SK-N-SH (cell line): ENCODE measurements around the gene TAOK3. TPM values are rescaled to one million over a fixed set of nuclear protein-coding genes. Genes with fewer than 3 reads are reported as not detected.

Experiments used
- CTCF ChIA-PET: fragments of 300-600, 350-600 bp; formaldehyde crosslinking; extraction: SDS; loops from one replicate; lab custom pipeline; 2021; lab: Yijun Ruan, JAX
- POLR2A ChIA-PET: fragments of 350-600 bp; sonication (Branson Sonifier 250); formaldehyde crosslinking; extraction: SDS; loops from one replicate; lab custom pipeline; 2020; ENCODE audit warnings: antibody characterized with exemption, inconsistent platforms; lab: Yijun Ruan, JAX
- DNase-seq: peaks from one replicate; pipeline ENCODE4 v3.0.0; 2012
- H2AFZ ChIP-seq: fragments of 200-600 bp; sonication (generic); 2 replicates; pipeline ENCODE4 v1.8.1; 2016; ENCODE audit warnings: antibody characterized with exemption, mild to moderate bottlenecking, low read depth
- H3F3A ChIP-seq: fragments of 200-600 bp; sonication (generic); replicated peaks from 2 replicates; pipeline ENCODE3; 2016; ENCODE audit warnings: antibody characterized with exemption, mild to moderate bottlenecking; ENCODE audit not compliant: insufficient read depth
- H3K27ac ChIP-seq, 2 experiments: fragments of 200-500 bp in 1 of 2; fragments of 200-600 bp in 1 of 2; sonication (Bioruptor generic) in 1 of 2; sonication (generic), shearing (Covaris generic) in 1 of 2; 2 replicates each; pipeline versions ENCODE4 v1.5.1 to v1.6.1; 2014 to 2016; ENCODE audit warnings: low read depth in 2 of 2, inconsistent platforms in 1 of 2, low read length in 1 of 2, mild to moderate bottlenecking in 1 of 2, mixed read lengths in 1 of 2
- H3K27me3 ChIP-seq: fragments of 200-600 bp; sonication (generic), shearing (Covaris generic); 2 replicates; pipeline ENCODE4 v1.6.1; 2016; ENCODE audit warnings: mixed run types; ENCODE audit not compliant: insufficient read depth
- H3K36me3 ChIP-seq, 2 experiments: fragments of 200-500 bp in 1 of 2; fragments of 200-600 bp in 1 of 2; sonication (Bioruptor generic) in 1 of 2; sonication (generic) in 1 of 2; replicated peaks in 1 of 2; 2 replicates each; pipeline versions ENCODE3 to v1.5.1; 2014 to 2016; ENCODE audit warnings: low read length in 1 of 2, mild to moderate bottlenecking in 1 of 2; ENCODE audit not compliant: insufficient read depth in 2 of 2, control insufficient read depth in 1 of 2
- H3K4me1 ChIP-seq, 2 experiments: fragments of 200-500 bp in 1 of 2; fragments of 200-600 bp in 1 of 2; sonication (Bioruptor generic) in 1 of 2; sonication (generic), shearing (Covaris generic) in 1 of 2; 2 replicates each; pipeline versions ENCODE4 v1.5.1 to v1.6.1; 2014 to 2016; ENCODE audit warnings: low read depth in 1 of 2, low read length in 1 of 2, mixed run types in 1 of 2; ENCODE audit not compliant: insufficient read depth in 2 of 2, control insufficient read depth in 1 of 2
- H3K4me2 ChIP-seq: fragments of 200-600 bp; sonication (generic), shearing (Covaris generic); 2 replicates; pipeline ENCODE4 v1.6.1; 2017; ENCODE audit warnings: mixed run types
- H3K4me3 ChIP-seq, 2 experiments: fragments of 200-500 bp in 1 of 2; fragments of 200-600 bp in 1 of 2; sonication (Bioruptor generic) in 1 of 2; sonication (generic), shearing (Covaris generic) in 1 of 2; 2 replicates each; pipeline versions ENCODE4 v1.5.1 to v1.8.1; 2014 to 2016; ENCODE audit warnings: low read depth in 2 of 2, inconsistent platforms in 1 of 2, low read length in 1 of 2, mild to moderate bottlenecking in 1 of 2, mixed read lengths in 1 of 2, moderate library complexity in 1 of 2
- H3K79me2 ChIP-seq: fragments of 200-600 bp; sonication (generic); 2 replicates; pipeline ENCODE4 v1.8.1; 2017; ENCODE audit warnings: mild to moderate bottlenecking; ENCODE audit not compliant: insufficient read depth
- H3K9ac ChIP-seq: fragments of 200-600 bp; sonication (generic); 2 replicates; pipeline ENCODE4 v1.6.1; 2017; ENCODE audit warnings: mixed run types
- H3K9me2 ChIP-seq: fragments of 200-600 bp; sonication (generic); 2 replicates; pipeline ENCODE4 v1.6.1; 2017; ENCODE audit warnings: mixed run types
- H3K9me3 ChIP-seq: fragments of 200-600 bp; sonication (generic); 2 replicates; pipeline ENCODE4 v1.6.1; 2017; ENCODE audit warnings: mixed run types, mild to moderate bottlenecking, moderate library complexity
- H4K20me1 ChIP-seq: fragments of 200-600 bp; sonication (generic); 2 replicates; pipeline ENCODE4 v1.6.1; 2017; ENCODE audit warnings: mild to moderate bottlenecking, mixed run types; ENCODE audit not compliant: insufficient read depth
- CHD2 ChIP-seq: fragments of 150-350 bp; IDR thresholded peaks from 2 replicates; pipeline ENCODE4 v1.6.1; 2018; ENCODE audit warnings: low read length; ENCODE audit not compliant: partially characterized antibody
- CTCF ChIP-seq: fragments of 200-600 bp; sonication (generic); IDR thresholded peaks from 2 replicates; pipeline ENCODE4 v1.6.1; 2017; ENCODE audit warnings: antibody characterized with exemption, mild to moderate bottlenecking, moderate library complexity
- ELF1 ChIP-seq: IDR thresholded peaks from 2 replicates; pipeline ENCODE4 v1.4.0; 2012
- FOSL2 ChIP-seq: IDR thresholded peaks from 2 replicates; pipeline ENCODE4 v1.4.0; 2012; ENCODE audit warnings: low read depth, mild to moderate bottlenecking, moderate library complexity, borderline replicate concordance
- FOXJ3 ChIP-seq: sonication (generic); formaldehyde crosslinking; IDR thresholded peaks from 2 replicates; pipeline ENCODE4 v1.5.1; 2020; ENCODE audit warnings: mild to moderate bottlenecking, missing genetic modification reagents
- FOXM1 ChIP-seq: IDR thresholded peaks from 2 replicates; pipeline ENCODE4 v1.4.0; 2012; ENCODE audit warnings: low read depth, mild to moderate bottlenecking
- GABPA ChIP-seq: IDR thresholded peaks from 2 replicates; pipeline ENCODE4 v1.4.0; 2012; ENCODE audit warnings: low read depth, mild to moderate bottlenecking
- IRF3 ChIP-seq: fragments of 150-350 bp; IDR thresholded peaks from 2 replicates; pipeline ENCODE4 v1.6.1; 2016; ENCODE audit warnings: mild to moderate bottlenecking, low read depth, low read length
- JUND ChIP-seq: IDR thresholded peaks from 2 replicates; pipeline ENCODE4 v1.4.0; 2012
- MEF2A ChIP-seq: IDR thresholded peaks from 2 replicates; pipeline ENCODE4 v1.4.0; 2012; ENCODE audit warnings: low read depth, borderline replicate concordance
- MXI1 ChIP-seq: IDR thresholded peaks from 2 replicates; pipeline ENCODE4 v1.6.1; 2012; ENCODE audit warnings: mild to moderate bottlenecking, low read depth, low read length, improper control_type of control experiment
- NRF1 ChIP-seq: IDR thresholded peaks from 2 replicates; pipeline ENCODE4 v1.6.1; 2012; ENCODE audit warnings: low read depth, mild to moderate bottlenecking, low read length
- PBX3 ChIP-seq: IDR thresholded peaks from 2 replicates; pipeline ENCODE4; 2012
- POLR2AphosphoS5 ChIP-seq: IDR thresholded peaks from 2 replicates; pipeline ENCODE4 v1.6.1; 2012; ENCODE audit warnings: low read depth, low read length
- RAD21 ChIP-seq: IDR thresholded peaks from 2 replicates; pipeline ENCODE4 v1.6.1; 2012; ENCODE audit warnings: mild to moderate bottlenecking, low read length
- RCOR1 ChIP-seq: fragments of 150-350 bp; IDR thresholded peaks from 2 replicates; pipeline ENCODE4 v1.6.1; 2017; ENCODE audit warnings: antibody characterized with exemption, low read length
- RXRA ChIP-seq: IDR thresholded peaks from 2 replicates; pipeline ENCODE4 v1.4.0; 2012; ENCODE audit warnings: low read depth, mild to moderate bottlenecking, borderline replicate concordance
- SIN3A ChIP-seq: IDR thresholded peaks from 2 replicates; pipeline ENCODE4 v1.6.1; 2012; ENCODE audit warnings: low read depth, mild to moderate bottlenecking, low read length, moderate library complexity, borderline replicate concordance
- SMC3 ChIP-seq: IDR thresholded peaks from 2 replicates; pipeline ENCODE4 v1.6.1; 2012; ENCODE audit warnings: low read depth, low read length, improper control_type of control experiment
- TAF1 ChIP-seq: IDR thresholded peaks from 2 replicates; pipeline ENCODE4 v1.6.1; 2012; ENCODE audit warnings: low read depth, mild to moderate bottlenecking, low read length, moderate library complexity, borderline replicate concordance
- TCF12 ChIP-seq: IDR thresholded peaks from 2 replicates; pipeline ENCODE4 v1.4.0; 2012
- TEAD4 ChIP-seq: IDR thresholded peaks from 2 replicates; pipeline ENCODE4 v1.4.0; 2012; ENCODE audit warnings: mild to moderate bottlenecking, borderline replicate concordance; ENCODE audit not compliant: insufficient read depth
- USF1 ChIP-seq: IDR thresholded peaks from 2 replicates; pipeline ENCODE4 v1.4.0; 2012; ENCODE audit warnings: low read depth, borderline replicate concordance
- YY1 ChIP-seq: IDR thresholded peaks from 2 replicates; pipeline ENCODE4 v1.4.0; 2012; ENCODE audit warnings: low read depth, mild to moderate bottlenecking
- WGBS: methylation state at CpG from one replicate; pipeline ENCODE4 v1.1.6; 2017; ENCODE audit warnings: low lambda C conversion rate; 5-methylcytosine and 5-hydroxymethylcytosine counted together
- polyA plus RNA-seq, 3 experiments: library from polyadenylated mRNA; depleted of rRNA; stranded (reverse); fragments of >200 nt; gene quantifications; 2 replicates each; pipeline ENCODE4 v1.2.3, GENCODE V29; 2012
- TF ChIP-seq, protein P1 (sequence below): IDR thresholded peaks from 2 replicates; pipeline ENCODE4 v1.4.0; 2012; ENCODE audit warnings: low read depth, borderline replicate concordance
- TF ChIP-seq, protein P2 (sequence below): fragments of 150-350 bp; IDR thresholded peaks from 2 replicates; pipeline ENCODE4 v1.6.1; 2017; ENCODE audit warnings: antibody characterized with exemption, low read length, low read depth, borderline replicate concordance

TAOK3 gene
- polyA plus RNA-seq, 1 of the 3 experiments (the other 2 are of a cell fraction), result 18.1 TPM

GRCh38 chr12:118135788-118136558, 236.7 kb downstream of the TAOK3 start, which contains the start of gene PEBP1:
Gene PEBP1 (plus strand): TSS chr12:118136124. CDS start chr12:118136210, 86 bp downstream.
- H4K20me1 ChIP-seq, result 0 out of 2 replicates have a peak, but pooled peaks cover 3% of the 10 kb centered on the region
- H3K4me3 ChIP-seq, result peak within 1 kb of the TSS; percentile 70 to 81
- H3K9me2 ChIP-seq, result no peaks in the 10 kb centered on the region
- DNase-seq, result peak; percentile 97
- H3K4me2 ChIP-seq, result peak within 1 kb of the TSS; percentile 100
- ChIA-PET POLR2A (interaction anchor here (0.6 to 2.4 kb wide), 13 partner anchors 11 to 814 kb away, joined by 3 to 10 read pairs (median 4); partner anchors contain the start of genes SUDS3, VSIG10 and WSB2), CTCF (interaction anchor here (0.7 to 3.0 kb wide), 9 partner anchors 15 to 261 kb away, joined by 3 to 18 read pairs (median 4); partner anchors contain the start of genes SUDS3 and VSIG10)
- peaks cover 12 to 15% of the 10 kb centered on the region in 2 experiments for H3K36me3 ChIP-seq
- H3K79me2 ChIP-seq, result peaks cover 43% of the 10 kb centered on the region
- no peaks in the 10 kb centered on the region for H3K27me3 ChIP-seq
- H3F3A ChIP-seq, result no peaks in the 10 kb centered on the region
- H3K4me1 ChIP-seq, result peaks cover 0 to 4% of the 10 kb centered on the region in 2 experiments; a peak in 1 of 4 replicates
- no peaks in the 10 kb centered on the region for H3K9me3 ChIP-seq
- peak within 1 kb of the TSS; percentile 92 for H3K9ac ChIP-seq
- peak within 1 kb of the TSS; percentile 96 for H2AFZ ChIP-seq
- WGBS, result under 1% methylated on average over 22 of the region's 70 CpGs
- H3K27ac ChIP-seq, result peak within 1 kb of the TSS; percentile 57 to 61
- no peak for TF ChIP-seq JUND
- TF ChIP-seq RCOR1, result peak; percentile 56; the same call in 1 of the 2 replicates
- TF ChIP-seq SIN3A, result peak; percentile 84; the same call in 1 of the 2 replicates
- no peak for TF ChIP-seq RXRA
- TF ChIP-seq FOXJ3 (CRISPR knock-in tag), result 0 out of 2 replicates have a peak, but pooled peaks have one; percentile 34
- TF ChIP-seq, protein P1, sequence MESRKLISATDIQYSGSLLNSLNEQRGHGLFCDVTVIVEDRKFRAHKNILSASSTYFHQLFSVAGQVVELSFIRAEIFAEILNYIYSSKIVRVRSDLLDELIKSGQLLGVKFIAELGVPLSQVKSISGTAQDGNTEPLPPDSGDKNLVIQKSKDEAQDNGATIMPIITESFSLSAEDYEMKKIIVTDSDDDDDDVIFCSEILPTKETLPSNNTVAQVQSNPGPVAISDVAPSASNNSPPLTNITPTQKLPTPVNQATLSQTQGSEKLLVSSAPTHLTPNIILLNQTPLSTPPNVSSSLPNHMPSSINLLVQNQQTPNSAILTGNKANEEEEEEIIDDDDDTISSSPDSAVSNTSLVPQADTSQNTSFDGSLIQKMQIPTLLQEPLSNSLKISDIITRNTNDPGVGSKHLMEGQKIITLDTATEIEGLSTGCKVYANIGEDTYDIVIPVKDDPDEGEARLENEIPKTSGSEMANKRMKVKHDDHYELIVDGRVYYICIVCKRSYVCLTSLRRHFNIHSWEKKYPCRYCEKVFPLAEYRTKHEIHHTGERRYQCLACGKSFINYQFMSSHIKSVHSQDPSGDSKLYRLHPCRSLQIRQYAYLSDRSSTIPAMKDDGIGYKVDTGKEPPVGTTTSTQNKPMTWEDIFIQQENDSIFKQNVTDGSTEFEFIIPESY, result peak; percentile 95
- no peak for TF ChIP-seq MEF2A
- TF ChIP-seq GABPA, result no peak
- TF ChIP-seq YY1, result 0 out of 2 replicates have a peak, but pooled peaks have one; percentile 48
- peak; percentile 82 for TF ChIP-seq POLR2AphosphoS5
- peak; percentile 98 for TF ChIP-seq CHD2
- peak; percentile 83 for TF ChIP-seq TAF1
- no peak for TF ChIP-seq FOSL2
- TF ChIP-seq USF1, result no peak
- no peak for TF ChIP-seq CTCF
- TF ChIP-seq ELF1, result no peak
- TF ChIP-seq, protein P2, sequence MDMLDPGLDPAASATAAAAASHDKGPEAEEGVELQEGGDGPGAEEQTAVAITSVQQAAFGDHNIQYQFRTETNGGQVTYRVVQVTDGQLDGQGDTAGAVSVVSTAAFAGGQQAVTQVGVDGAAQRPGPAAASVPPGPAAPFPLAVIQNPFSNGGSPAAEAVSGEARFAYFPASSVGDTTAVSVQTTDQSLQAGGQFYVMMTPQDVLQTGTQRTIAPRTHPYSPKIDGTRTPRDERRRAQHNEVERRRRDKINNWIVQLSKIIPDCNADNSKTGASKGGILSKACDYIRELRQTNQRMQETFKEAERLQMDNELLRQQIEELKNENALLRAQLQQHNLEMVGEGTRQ, result no peak
- TF ChIP-seq FOXM1, result no peak
- no peak for TF ChIP-seq SMC3
- TF ChIP-seq MXI1, result peak; percentile 98
- TF ChIP-seq RAD21, result no peak
- TF ChIP-seq IRF3, result no peak
- TF ChIP-seq NRF1, result peak; percentile 56; the same call in 1 of the 2 replicates
- TF ChIP-seq PBX3, result no peak
- TF ChIP-seq TEAD4, result no peak
- TF ChIP-seq TCF12, result no peak
